AML-193 (cell line): Measurements from ENCODE around the gene DCXR.
A peak's percentile ranks its signal among the peaks of the same experiment; 100 is the strongest.

Experiments
- DNase-seq, 2 experiments: peaks; one replicate each; lab custom pipeline; 2025; lab: John Stamatoyannopoulos, UW

The DCXR gene

GRCh38 chr17:82072827-82073226 is 35.3 kb upstream of the DCXR start:
- no peak for DNase-seq

- DNase-seq = no peak
These were observed 33.1 kb upstream of the DCXR start for GRCh38 chr17:82070611-82071010.

- peak; percentile 51 to 59 for DNase-seq
These were observed 28.3 kb upstream of the DCXR start, which contains the start of gene DUS1L for GRCh38 chr17:82065638-82066303. DUS1L (minus strand) TSS chr17:82065804; CDS start chr17:82065059, 745 bp downstream.

GRCh38 chr17:82065193-82065637 is 27.7 kb upstream of the DCXR start:
- no peak for DNase-seq

- DNase-seq = no peak
These were observed 27.1 kb upstream of the DCXR start for GRCh38 chr17:82064433-82065192.

GRCh38 chr17:82063424-82064415 is 26.2 kb upstream of the DCXR start:
- no peak for DNase-seq

- DNase-seq = no peak
These were observed 25.5 kb upstream of the DCXR start for GRCh38 chr17:82062984-82063368.

GRCh38 chr17:82062076-82062983 is 24.8 kb upstream of the DCXR start:
- no peak for DNase-seq

GRCh38 chr17:82061047-82061925 is 23.8 kb upstream of the DCXR start:
- no peak for DNase-seq

- DNase-seq = no peak
These were observed 23.1 kb upstream of the DCXR start for GRCh38 chr17:82060614-82061013.

GRCh38 chr17:82060001-82060380 is 22.5 kb upstream of the DCXR start:
- DNase-seq = no peak

- DNase-seq = no peak
These were observed 21.9 kb upstream of the DCXR start for GRCh38 chr17:82059272-82060000.

- no peak for DNase-seq
These were observed 21.4 kb upstream of the DCXR start for GRCh38 chr17:82058855-82059249.

- DNase-seq = no peak
These were observed 20.8 kb upstream of the DCXR start for GRCh38 chr17:82058230-82058854.

GRCh38 chr17:82056729-82057621 is 19.5 kb upstream of the DCXR start:
- DNase-seq = no peak

- DNase-seq = no peak
These were observed 18.6 kb upstream of the DCXR start for GRCh38 chr17:82055965-82056728.
